ENCODE measurements around the gene TMEM132D.

TMEM132D gene

GRCh38 chr12:129231491-129231890 lies 672.3 kb downstream of the TMEM132D start:
- Mint-ChIP-seq H3K27me3 (no peaks in the 10 kb centered on the region), H3K9me3 (peaks cover 2% of the 10 kb centered on the region), H3K36me3 (no peaks in the 10 kb centered on the region), H3K27ac (no peak overlapping the region), H3K4me3 (no peak overlapping the region), H3K4me1 (no peaks in the 10 kb centered on the region)
- ATAC-seq: no peak

DNA sequence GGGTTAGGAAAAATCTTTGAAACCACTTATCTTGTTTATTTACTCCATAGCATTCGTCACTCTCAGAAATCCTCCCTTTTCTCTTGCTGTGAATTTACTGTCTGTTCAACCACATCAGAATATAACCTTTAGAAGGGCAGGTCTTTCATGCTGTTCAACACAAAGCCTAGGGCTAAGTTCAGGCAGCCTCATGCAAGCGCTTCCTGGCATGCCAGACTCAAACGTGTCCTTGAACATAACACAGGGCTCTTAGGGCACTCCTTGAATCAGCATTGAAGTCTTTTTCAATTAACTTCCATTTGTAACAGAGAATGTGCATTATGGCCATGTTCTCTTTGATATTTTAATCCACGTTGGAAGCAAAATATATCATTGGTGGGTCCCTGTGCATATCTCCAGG lies 672.8 kb downstream of the TMEM132D start:
- no peak for ATAC-seq
- no peak overlapping the region for H3K4me3 Mint-ChIP-seq
- H3K4me1 Mint-ChIP-seq: no peaks in the 10 kb centered on the region
- peaks cover 2% of the 10 kb centered on the region for H3K9me3 Mint-ChIP-seq
- H3K27ac Mint-ChIP-seq: no peak overlapping the region
- H3K27me3 Mint-ChIP-seq: no peaks in the 10 kb centered on the region
- no peaks in the 10 kb centered on the region for H3K36me3 Mint-ChIP-seq

GRCh38 chr12:129226851-129227250 lies 677.0 kb downstream of the TMEM132D start:
- H3K9me3 Mint-ChIP-seq: peaks cover 2% of the 10 kb centered on the region
- no peaks in the 10 kb centered on the region for H3K4me1 Mint-ChIP-seq
- no peak for ATAC-seq
- H3K27me3 Mint-ChIP-seq: no peaks in the 10 kb centered on the region
- H3K27ac Mint-ChIP-seq: no peak overlapping the region
- no peak overlapping the region for H3K4me3 Mint-ChIP-seq
- no peaks in the 10 kb centered on the region for H3K36me3 Mint-ChIP-seq

- Mint-ChIP-seq H3K4me3 (no peak overlapping the region), H3K27ac (no peak overlapping the region), H3K27me3 (no peaks in the 10 kb centered on the region), H3K4me1 (no peaks in the 10 kb centered on the region), H3K9me3 (peaks cover 2% of the 10 kb centered on the region), H3K36me3 (no peaks in the 10 kb centered on the region)
- ATAC-seq: no peak
Measured at GRCh38 chr12:129226005-129226404, 677.8 kb downstream of the TMEM132D start.

GRCh38 chr12:129215556-129215955 lies 688.3 kb downstream of the TMEM132D start:
- H3K4me3 Mint-ChIP-seq: no peak overlapping the region
- peaks cover 27% of the 10 kb centered on the region for H3K9me3 Mint-ChIP-seq
- H3K4me1 Mint-ChIP-seq: no peaks in the 10 kb centered on the region
- no peak overlapping the region for H3K27ac Mint-ChIP-seq
- ATAC-seq: no peak
- H3K27me3 Mint-ChIP-seq: no peaks in the 10 kb centered on the region
- H3K36me3 Mint-ChIP-seq: no peaks in the 10 kb centered on the region

- Mint-ChIP-seq H3K4me1 (no peaks in the 10 kb centered on the region), H3K36me3 (no peaks in the 10 kb centered on the region), H3K27ac (no peak overlapping the region), H3K4me3 (no peak overlapping the region), H3K27me3 (no peaks in the 10 kb centered on the region), H3K9me3 (peaks cover 16% of the 10 kb centered on the region)
- ATAC-seq: no peak
Measured at GRCh38 chr12:129213551-129213950, 690.3 kb downstream of the TMEM132D start.

DNA sequence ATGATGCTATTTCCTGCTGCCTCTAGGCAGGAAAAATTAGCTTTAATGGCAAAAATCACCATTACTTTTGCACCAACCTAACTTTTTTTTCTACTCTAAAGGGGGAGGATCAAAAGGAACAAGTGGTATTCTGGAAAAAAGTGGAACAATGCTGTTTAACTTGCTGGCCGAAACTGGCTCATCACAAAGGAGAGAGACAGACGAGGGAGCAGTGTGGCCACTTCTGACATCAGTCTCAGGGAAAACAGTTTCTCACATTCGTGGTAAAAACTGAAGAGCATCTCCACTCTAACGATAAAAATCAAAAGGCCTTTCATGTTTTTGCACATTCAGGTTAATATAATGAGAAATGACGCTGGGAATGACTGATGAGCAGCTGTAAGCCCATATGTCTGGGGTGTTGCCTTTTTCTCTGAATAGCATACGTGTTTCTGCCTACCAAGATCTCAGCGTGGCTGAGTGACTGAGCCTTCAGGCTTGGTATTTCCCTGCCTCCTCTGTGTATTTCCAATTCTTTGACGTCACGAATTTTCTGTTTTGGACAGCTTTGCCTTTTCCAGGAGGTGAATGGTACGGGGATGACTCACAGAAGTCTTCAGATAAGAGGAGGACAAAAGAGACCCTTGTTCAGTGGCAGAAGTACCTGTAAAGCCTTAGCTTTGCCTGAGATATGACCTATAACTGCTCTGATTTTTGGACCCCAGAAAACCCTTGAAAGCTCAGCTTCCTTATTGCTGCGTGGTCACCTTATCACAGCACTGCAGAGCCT lies 691.8 kb downstream of the TMEM132D start:
- no peak for ATAC-seq
- H3K27me3 Mint-ChIP-seq: no peaks in the 10 kb centered on the region
- no peaks in the 10 kb centered on the region for H3K36me3 Mint-ChIP-seq
- H3K27ac Mint-ChIP-seq: no peak overlapping the region
- H3K4me1 Mint-ChIP-seq: no peaks in the 10 kb centered on the region
- H3K4me3 Mint-ChIP-seq: no peak overlapping the region
- H3K9me3 Mint-ChIP-seq: peaks cover 12% of the 10 kb centered on the region

GRCh38 chr12:129208566-129208965 lies 695.3 kb downstream of the TMEM132D start:
- Mint-ChIP-seq H3K4me1 (no peaks in the 10 kb centered on the region), H3K9me3 (peaks cover 3% of the 10 kb centered on the region), H3K36me3 (no peaks in the 10 kb centered on the region), H3K27ac (no peak overlapping the region), H3K27me3 (no peaks in the 10 kb centered on the region), H3K4me3 (no peak overlapping the region)
- ATAC-seq: no peak

DNA sequence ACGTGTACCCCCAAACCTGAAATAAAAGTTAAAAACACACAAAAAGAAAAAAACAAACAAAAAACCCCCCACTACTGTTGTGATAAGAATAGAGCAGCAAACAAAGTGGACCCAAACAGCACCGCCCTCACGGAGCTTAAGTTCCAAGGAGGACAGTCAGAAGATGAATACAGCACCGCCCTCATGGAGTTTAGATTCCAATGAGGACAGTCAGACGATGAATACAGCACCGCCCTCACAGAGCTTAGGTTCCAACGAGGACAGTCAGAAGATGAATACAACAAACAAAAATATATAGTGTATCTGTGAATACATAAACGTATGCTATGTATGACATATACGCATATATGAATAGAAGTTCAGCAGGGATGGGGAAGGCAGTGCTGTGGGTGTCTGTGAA lies 696.7 kb downstream of the TMEM132D start:
- Mint-ChIP-seq H3K27ac (no peak overlapping the region), H3K36me3 (no peaks in the 10 kb centered on the region), H3K4me1 (no peaks in the 10 kb centered on the region), H3K27me3 (no peaks in the 10 kb centered on the region), H3K9me3 (no peaks in the 10 kb centered on the region), H3K4me3 (no peak overlapping the region)
- ATAC-seq: no peak

GRCh38 chr12:129203456-129203855 lies 700.4 kb downstream of the TMEM132D start:
- H3K9me3 Mint-ChIP-seq: peaks cover 2% of the 10 kb centered on the region
- no peaks in the 10 kb centered on the region for H3K36me3 Mint-ChIP-seq
- H3K4me1 Mint-ChIP-seq: no peaks in the 10 kb centered on the region
- H3K4me3 Mint-ChIP-seq: no peak overlapping the region
- ATAC-seq: no peak
- peaks cover 9% of the 10 kb centered on the region for H3K27me3 Mint-ChIP-seq
- H3K27ac Mint-ChIP-seq: no peak overlapping the region

- H3K36me3 Mint-ChIP-seq: no peaks in the 10 kb centered on the region
- no peak overlapping the region for H3K27ac Mint-ChIP-seq
- peaks cover 9% of the 10 kb centered on the region for H3K27me3 Mint-ChIP-seq
- ATAC-seq: no peak
- no peak overlapping the region for H3K4me3 Mint-ChIP-seq
- H3K9me3 Mint-ChIP-seq: peaks cover 2% of the 10 kb centered on the region
- H3K4me1 Mint-ChIP-seq: no peaks in the 10 kb centered on the region
Measured at GRCh38 chr12:129202109-129202814, 701.6 kb downstream of the TMEM132D start.

DNA sequence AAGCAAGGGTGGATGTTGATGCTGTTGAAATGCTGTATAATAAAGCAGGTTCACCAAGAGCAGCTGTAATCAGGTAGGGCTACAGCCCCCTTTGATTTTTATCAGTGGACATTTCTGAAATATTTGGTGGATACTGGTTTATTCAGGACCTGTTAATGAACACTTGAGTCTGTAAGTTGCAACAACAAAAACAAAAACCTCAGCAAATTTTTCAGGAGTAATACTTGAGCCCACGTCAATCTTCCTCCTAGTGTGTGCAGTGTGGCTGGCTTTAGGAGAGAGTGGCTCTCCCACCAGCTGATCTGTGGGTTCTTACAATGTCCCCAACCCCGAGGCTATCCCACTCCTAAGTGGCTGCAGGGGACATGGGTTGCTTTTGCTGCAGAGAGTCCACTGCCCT lies 702.8 kb downstream of the TMEM132D start:
- Mint-ChIP-seq H3K36me3 (no peaks in the 10 kb centered on the region), H3K9me3 (peaks cover 2% of the 10 kb centered on the region), H3K27ac (no peak overlapping the region), H3K4me3 (no peak overlapping the region), H3K4me1 (no peaks in the 10 kb centered on the region), H3K27me3 (peaks cover 9% of the 10 kb centered on the region)
- ATAC-seq: no peak

DNA sequence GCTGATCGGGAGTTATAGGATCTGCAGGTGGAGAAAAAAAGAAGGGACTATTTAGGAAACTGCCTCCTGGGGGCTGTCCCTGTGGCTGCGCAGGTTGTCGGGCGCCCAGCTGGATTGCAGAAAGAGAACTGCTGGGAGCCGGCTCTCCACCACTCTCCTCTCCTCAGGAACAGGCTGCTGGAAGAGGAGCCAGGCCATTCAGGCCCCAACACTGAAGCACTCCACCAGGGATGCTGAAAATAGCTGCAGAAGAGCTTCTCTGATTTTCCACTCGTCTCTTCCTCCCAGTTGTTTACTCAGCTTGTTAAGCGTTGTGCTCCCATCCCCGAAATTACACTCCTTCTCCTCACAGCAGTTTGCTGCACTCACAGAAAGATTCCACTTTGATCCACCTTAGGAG lies 703.2 kb downstream of the TMEM132D start:
- H3K36me3 Mint-ChIP-seq: no peaks in the 10 kb centered on the region
- H3K4me1 Mint-ChIP-seq: no peaks in the 10 kb centered on the region
- no peak for ATAC-seq
- H3K4me3 Mint-ChIP-seq: no peak overlapping the region
- H3K9me3 Mint-ChIP-seq: peaks cover 2% of the 10 kb centered on the region
- H3K27me3 Mint-ChIP-seq: peaks cover 9% of the 10 kb centered on the region
- H3K27ac Mint-ChIP-seq: no peak overlapping the region

GRCh38 chr12:129196927-129197326 lies 706.9 kb downstream of the TMEM132D start:
- Mint-ChIP-seq H3K4me1 (no peaks in the 10 kb centered on the region), H3K36me3 (no peaks in the 10 kb centered on the region), H3K9me3 (peaks cover 5% of the 10 kb centered on the region), H3K27ac (no peak overlapping the region), H3K27me3 (peaks cover 21% of the 10 kb centered on the region), H3K4me3 (no peak overlapping the region)
- ATAC-seq: no peak

DNA sequence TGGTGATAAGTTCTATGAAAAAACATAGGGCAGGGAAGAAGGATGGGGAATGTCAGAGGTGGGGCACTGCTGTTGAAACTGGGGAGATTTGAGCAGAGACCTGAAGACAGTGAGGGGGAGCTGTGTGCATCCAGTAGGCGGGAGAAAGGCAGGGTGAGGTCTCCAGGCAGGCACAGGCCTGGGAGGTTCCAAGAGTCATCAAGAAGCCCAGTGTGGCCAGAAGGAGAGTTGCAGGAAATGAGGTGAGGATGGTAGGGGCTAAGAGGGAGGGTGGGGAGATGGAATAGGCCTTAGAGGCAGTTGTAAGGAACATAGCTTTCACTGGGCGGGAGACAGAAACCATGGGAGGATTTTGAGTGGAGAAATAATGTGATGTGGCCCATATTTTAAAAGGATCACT lies 708.7 kb downstream of the TMEM132D start:
- H3K9me3 Mint-ChIP-seq: peaks cover 2% of the 10 kb centered on the region
- H3K4me3 Mint-ChIP-seq: no peak overlapping the region
- no peak overlapping the region for H3K27ac Mint-ChIP-seq
- H3K36me3 Mint-ChIP-seq: no peaks in the 10 kb centered on the region
- H3K27me3 Mint-ChIP-seq: peaks cover 13% of the 10 kb centered on the region
- ATAC-seq: no peak
- H3K4me1 Mint-ChIP-seq: no peaks in the 10 kb centered on the region

DNA sequence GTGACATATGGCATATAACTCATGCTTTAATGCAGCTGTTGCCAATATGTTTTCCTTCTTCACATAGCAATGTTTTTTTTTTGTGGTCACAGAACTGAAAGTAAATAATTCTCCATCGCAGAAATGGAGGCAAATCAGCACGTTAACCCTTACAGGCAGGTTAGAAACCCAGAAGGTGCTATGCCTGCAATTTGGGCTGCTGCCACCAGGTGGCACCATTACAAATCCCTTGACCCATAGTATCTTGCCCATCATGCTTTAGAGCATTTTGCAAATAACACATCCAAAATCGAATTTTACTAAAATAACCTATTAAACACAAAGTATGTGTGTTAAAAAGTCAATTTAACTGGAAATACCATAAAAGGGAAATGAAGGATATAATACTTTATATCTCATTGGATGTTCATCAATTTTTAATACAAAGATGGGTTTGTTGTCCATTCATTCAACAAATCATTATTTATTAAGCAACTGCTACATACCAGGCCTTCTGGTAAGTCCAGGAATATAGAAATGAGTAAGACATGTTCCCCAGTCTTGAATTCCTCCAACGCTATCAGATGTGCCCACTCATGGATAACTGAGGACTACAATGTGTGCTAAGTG lies 710.5 kb downstream of the TMEM132D start:
- peaks cover 2% of the 10 kb centered on the region for H3K9me3 Mint-ChIP-seq

More for the DNA sequence above, 710.5 kb downstream of the TMEM132D start:
- no peak for ATAC-seq
- H3K4me1 Mint-ChIP-seq: no peaks in the 10 kb centered on the region
- H3K4me3 Mint-ChIP-seq: no peak overlapping the region
- H3K27me3 Mint-ChIP-seq: peaks cover 26% of the 10 kb centered on the region
- no peak overlapping the region for H3K27ac Mint-ChIP-seq
- no peaks in the 10 kb centered on the region for H3K36me3 Mint-ChIP-seq
